AG04449 (cell line): ENCODE results near the gene DCAF4.
A peak's percentile ranks its signal among the peaks of the same experiment; 100 is the strongest.

Experiments used
- CTCF ChIA-PET: fragments of 350-600 bp; formaldehyde crosslinking; extraction: SDS; loops from one replicate; lab custom pipeline; 2021; ENCODE audit warnings: antibody characterized with exemption; lab: Yijun Ruan, JAX
- POLR2A ChIA-PET: fragments of 400-600, 350-600 bp; formaldehyde crosslinking; extraction: SDS; loops from one replicate; lab custom pipeline; 2020; ENCODE audit warnings: antibody characterized with exemption, inconsistent platforms; lab: Yijun Ruan, JAX
- DNase-seq: peaks from one replicate; pipeline ENCODE4 v3.0.0-alpha.2; 2010; ENCODE audit warnings: low read depth, low spot score
- H3K4me3 ChIP-seq: 2 replicates; pipeline ENCODE4 v1.5.1; 2011; ENCODE audit warnings: low read depth, mild to moderate bottlenecking, control low read depth, low read length
- CTCF ChIP-seq: IDR thresholded peaks from one replicate; pipeline ENCODE4 v1.5.1; 2011; ENCODE audit warnings: mild to moderate bottlenecking, moderate library complexity, low read length, control low read depth, inconsistent platforms; ENCODE audit not compliant: insufficient read depth; ENCODE audit errors: missing control alignments

DCAF4 gene

GRCh38 chr14:72916174-72916573 lies 10.1 kb upstream of the DCAF4 start:
- no peak overlapping the region for H3K4me3 ChIP-seq
- TF ChIP-seq CTCF: no peak
- ChIA-PET CTCF (interaction anchor here (1.1 to 3.8 kb wide), 5 partner anchors 8 to 402 kb away, joined by 5 to 18 read pairs (median 10); no protein-coding TSS in a partner anchor), POLR2A (no interaction called here)
- no peak for DNase-seq

- DNase-seq: no peak
- H3K4me3 ChIP-seq: no peak overlapping the region
- ChIA-PET POLR2A (no interaction called here), CTCF (interaction anchor here (1.2 to 3.8 kb wide), 5 partner anchors 9 to 405 kb away, joined by 3 to 18 read pairs (median 10); no protein-coding TSS in a partner anchor)
- TF ChIP-seq CTCF: no peak
Observed at GRCh38 chr14:72917094-72917802, 9.0 kb upstream of the DCAF4 start.

- TF ChIP-seq CTCF: no peak
- ChIA-PET POLR2A (no interaction called here), CTCF (interaction anchor here (0.8 to 4.0 kb wide), 3 partner anchors 12 to 406 kb away, joined by 3 to 16 read pairs (median 3); no protein-coding TSS in a partner anchor)
- H3K4me3 ChIP-seq: no peak overlapping the region
- DNase-seq: no peak
Observed at GRCh38 chr14:72920008-72920407, 6.3 kb upstream of the DCAF4 start.

- CTCF ChIA-PET: interaction anchor here (0.9 to 4.0 kb wide), 4 partner anchors 17 to 407 kb away, joined by 3 to 16 read pairs (median 7); no protein-coding TSS in a partner anchor
- no peak overlapping the region for H3K4me3 ChIP-seq
- POLR2A ChIA-PET: no interaction called here
- TF ChIP-seq CTCF: no peak
- no peak for DNase-seq
Observed at GRCh38 chr14:72921396-72921795, 4.9 kb upstream of the DCAF4 start.

- DNase-seq: no peak
- no peak for TF ChIP-seq CTCF
- no peak overlapping the region for H3K4me3 ChIP-seq
- POLR2A ChIA-PET: no interaction called here
- CTCF ChIA-PET: interaction anchor here (0.8 to 4.4 kb wide), 3 partner anchors 16 to 24 kb away, joined by 3 to 38 read pairs (median 4); no protein-coding TSS in a partner anchor
Observed at GRCh38 chr14:72924337-72924736, 1.9 kb upstream of the DCAF4 start.

GRCh38 chr14:72925171-72925759 lies 999 bp upstream of the DCAF4 start:
- ChIA-PET POLR2A (interaction anchor here (0.5 kb wide), 1 partner anchor 17 kb away, joined by 3 read pairs; no protein-coding TSS in a partner anchor), CTCF (interaction anchor here (1.1 to 4.4 kb wide), 4 partner anchors 16 to 411 kb away, joined by 4 to 38 read pairs (median 7); no protein-coding TSS in a partner anchor)
- no peak for TF ChIP-seq CTCF
- DNase-seq: no peak
- H3K4me3 ChIP-seq: peak overlapping the region; percentile 95; the same call in 1 of the 2 replicates
